LNCaP clone FGC (cell line): ENCODE data around the gene ZNF790.

Experiments used
- DNase-seq: peaks from one replicate; pipeline ENCODE4 v3.0.0-alpha.2; 2011; ENCODE audit warnings: low read depth
- H3K4me3 ChIP-seq: 2 replicates; pipeline ENCODE4 v1.5.1; 2011; ENCODE audit warnings: mild to moderate bottlenecking, low read depth, low read length, control low read depth
- CTCF ChIP-seq: IDR thresholded peaks from 2 replicates; pipeline ENCODE4 v1.5.1; 2012; ENCODE audit warnings: mild to moderate bottlenecking; ENCODE audit not compliant: control insufficient read depth, insufficient read depth; ENCODE audit errors: extremely low read depth

Gene ZNF790

DNA sequence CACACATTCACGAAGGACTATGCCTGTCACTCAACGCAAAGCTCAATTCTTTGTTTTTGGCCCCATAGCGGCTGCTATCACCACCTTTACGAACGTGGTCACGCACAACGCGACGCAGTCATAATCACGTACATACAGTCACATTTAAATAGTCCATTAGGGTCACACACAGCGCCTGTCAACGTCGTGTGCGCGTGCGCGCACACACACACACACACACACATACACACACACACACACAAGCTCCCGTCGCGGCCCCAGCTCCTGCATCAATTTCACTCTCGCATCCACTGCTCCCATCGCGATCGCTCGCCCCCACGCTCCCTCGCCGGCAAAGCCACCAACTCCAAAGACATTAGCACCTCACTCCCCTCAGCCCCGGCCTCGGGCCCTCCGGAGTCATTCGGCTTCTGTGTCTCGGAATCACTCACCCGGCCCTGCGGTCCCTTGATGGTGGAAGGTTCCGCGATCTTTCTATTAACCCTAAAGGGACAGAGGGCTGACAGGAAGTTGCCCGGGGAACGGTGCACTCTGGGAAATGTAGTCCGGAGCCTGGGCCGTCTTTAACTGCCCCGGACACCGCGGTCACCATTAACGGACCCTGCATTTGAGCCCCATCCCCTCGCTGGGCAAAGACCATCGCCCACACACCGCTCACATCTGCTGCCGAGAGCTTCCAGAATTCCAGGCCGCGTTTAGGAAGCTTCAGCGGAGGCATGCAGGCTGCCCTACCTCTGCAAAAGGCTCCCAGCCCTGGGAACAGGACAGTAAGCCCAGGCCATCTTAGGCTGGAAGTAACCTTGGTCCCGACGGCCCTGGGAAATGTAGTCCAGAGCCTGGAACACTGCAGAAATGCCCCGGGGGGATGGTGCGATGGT is at the start of gene ZNF790:
Gene ZNF790, minus strand, starts transcription at position 482 of the 878 bp plus-strand sequence. CDS start 12,768 bp downstream, outside the sequence.
- TF ChIP-seq CTCF = no peak
- peak; percentile 88 for DNase-seq
- peak within 1 kb of the TSS; percentile 69 for H3K4me3 ChIP-seq

- TF ChIP-seq CTCF = no peak
- no peak for DNase-seq
- no peak overlapping the region for H3K4me3 ChIP-seq
Observed at GRCh38 chr19:36876993-36877938, 39.1 kb upstream of the ZNF790 start.

- no peak for TF ChIP-seq CTCF
- H3K4me3 ChIP-seq = peak overlapping the region; percentile 97
- DNase-seq = no peak
Observed at GRCh38 chr19:36851898-36852297, 13.7 kb upstream of the ZNF790 start.

DNA sequence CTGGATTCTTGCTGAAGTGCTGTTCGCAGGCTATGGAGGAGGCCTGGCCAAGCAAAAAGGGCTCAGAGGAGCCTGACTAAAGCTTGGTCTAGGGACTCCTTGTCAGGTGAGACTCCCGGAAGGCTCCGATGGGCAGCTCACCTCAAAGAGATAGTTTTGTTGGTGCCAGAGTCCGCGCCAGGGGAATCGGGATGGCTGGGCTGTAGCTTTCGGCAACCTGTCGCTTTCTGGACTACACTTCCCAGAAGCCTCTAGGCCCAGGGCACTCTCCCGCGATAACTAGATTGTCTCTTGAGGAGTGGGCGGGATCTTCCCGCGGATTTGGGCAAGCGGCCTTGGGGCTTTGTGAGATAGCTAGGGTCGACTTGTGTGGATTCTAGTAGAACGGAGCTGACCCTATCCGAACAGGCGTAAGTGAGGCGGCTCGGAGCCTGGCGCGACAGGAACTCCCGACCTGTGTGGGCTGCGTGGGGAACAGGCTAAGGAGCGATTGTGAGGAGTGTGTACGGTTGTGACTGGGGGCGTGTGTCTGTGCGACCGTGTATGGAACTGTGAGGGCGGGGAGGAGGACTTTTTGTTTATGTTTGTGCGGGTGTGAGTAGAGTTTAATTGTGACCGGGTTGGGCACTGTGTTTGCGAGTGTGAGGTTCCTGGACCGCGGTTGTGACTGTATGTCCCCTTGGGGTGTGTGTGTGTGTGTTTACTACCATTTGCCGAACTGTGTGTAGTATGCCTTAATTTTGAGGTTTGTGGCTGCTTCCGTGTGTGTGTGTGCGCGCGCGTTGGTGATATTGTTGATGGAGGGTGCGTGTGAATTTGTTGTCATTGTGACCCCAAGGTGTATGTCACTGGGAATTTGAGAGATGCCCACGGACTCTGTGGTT is 12.6 kb upstream of the ZNF790 start, which contains the start of gene ZNF345:
Gene ZNF345, plus strand, starts transcription at position 318 of the 884 bp plus-strand sequence. CDS start 25,955 bp downstream, outside the sequence.
- DNase-seq = peak; percentile 89
- peak within 1 kb of the TSS; percentile 97 for H3K4me3 ChIP-seq
- TF ChIP-seq CTCF = no peak

GRCh38 chr19:36849701-36850558 is 11.7 kb upstream of the ZNF790 start:
- H3K4me3 ChIP-seq = peak overlapping the region; percentile 97
- peak; percentile 75 for DNase-seq
- TF ChIP-seq CTCF = no peak
